AG04450 (cell line): ENCODE measurements around the gene SPIRE1. TPM values are rescaled to one million over a fixed set of nuclear protein-coding genes. Genes with fewer than 3 reads are reported as not detected.
"Not testable (repeated sequence)": the region's sequence is repeated elsewhere in the genome, so short reads cannot be mapped to it uniquely, and the experiment has no call there.

Experiments used
- CTCF ChIA-PET: fragments of 300-600, 350-600 bp; formaldehyde crosslinking; extraction: SDS; loops from one replicate; lab custom pipeline; 2022; ENCODE audit warnings: antibody characterized with exemption, inconsistent platforms; lab: Charles Lee
- POLR2A ChIA-PET: fragments of 350-600 bp; formaldehyde crosslinking; extraction: SDS; loops from one replicate; lab custom pipeline; 2021; ENCODE audit warnings: antibody characterized with exemption, inconsistent platforms; lab: Yijun Ruan, JAX
- DNase-seq: peaks from one replicate; pipeline ENCODE4 v3.0.0-alpha.2; 2011; ENCODE audit warnings: low read depth, low spot score
- H3K27ac ChIP-seq: one replicate; pipeline ENCODE4 v1.5.1; 2012; ENCODE audit warnings: low read depth, low read length, control low read depth
- H3K27me3 ChIP-seq: one replicate; pipeline ENCODE4 v1.6.0; 2012; ENCODE audit warnings: low read length; ENCODE audit not compliant: control insufficient read depth, insufficient read depth
- H3K4me3 ChIP-seq: 2 replicates; pipeline ENCODE4 v1.5.1; 2011; ENCODE audit warnings: mild to moderate bottlenecking, low read depth, low read length, control low read depth
- H3K9me3 ChIP-seq: 2 replicates; pipeline ENCODE4 v1.5.1; 2012; ENCODE audit warnings: low read length; ENCODE audit not compliant: control insufficient read depth, insufficient read depth
- polyA plus RNA-seq: library from polyadenylated mRNA; depleted of rRNA; stranded (reverse); fragments of >200 nt; gene quantifications from 2 replicates; pipeline ENCODE4 v1.2.3, GENCODE V29; 2011
- TF ChIP-seq, protein P1 (sequence below): IDR thresholded peaks from 2 replicates; pipeline ENCODE4 v1.5.1; 2011; ENCODE audit warnings: low read depth, low read length, control low read depth, inconsistent platforms

The SPIRE1 gene
- polyA plus RNA-seq, 1 experiment = 22.2 TPM

- Histone ChIP-seq H3K27ac (no peak overlapping the region), H3K9me3 (no peaks in the 10 kb centered on the region), H3K27me3 (no peaks in the 10 kb centered on the region), H3K4me3 (no peak overlapping the region)
- CTCF ChIA-PET = no interaction called here
- POLR2A ChIA-PET = interaction anchor here (0.9 kb wide), 1 partner anchor 40 kb away, joined by 3 read pairs; no protein-coding TSS in a partner anchor
- TF ChIP-seq, protein P1, sequence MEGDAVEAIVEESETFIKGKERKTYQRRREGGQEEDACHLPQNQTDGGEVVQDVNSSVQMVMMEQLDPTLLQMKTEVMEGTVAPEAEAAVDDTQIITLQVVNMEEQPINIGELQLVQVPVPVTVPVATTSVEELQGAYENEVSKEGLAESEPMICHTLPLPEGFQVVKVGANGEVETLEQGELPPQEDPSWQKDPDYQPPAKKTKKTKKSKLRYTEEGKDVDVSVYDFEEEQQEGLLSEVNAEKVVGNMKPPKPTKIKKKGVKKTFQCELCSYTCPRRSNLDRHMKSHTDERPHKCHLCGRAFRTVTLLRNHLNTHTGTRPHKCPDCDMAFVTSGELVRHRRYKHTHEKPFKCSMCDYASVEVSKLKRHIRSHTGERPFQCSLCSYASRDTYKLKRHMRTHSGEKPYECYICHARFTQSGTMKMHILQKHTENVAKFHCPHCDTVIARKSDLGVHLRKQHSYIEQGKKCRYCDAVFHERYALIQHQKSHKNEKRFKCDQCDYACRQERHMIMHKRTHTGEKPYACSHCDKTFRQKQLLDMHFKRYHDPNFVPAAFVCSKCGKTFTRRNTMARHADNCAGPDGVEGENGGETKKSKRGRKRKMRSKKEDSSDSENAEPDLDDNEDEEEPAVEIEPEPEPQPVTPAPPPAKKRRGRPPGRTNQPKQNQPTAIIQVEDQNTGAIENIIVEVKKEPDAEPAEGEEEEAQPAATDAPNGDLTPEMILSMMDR = no peak
- DNase-seq = no peak
Observed at GRCh38 chr18:12637393-12637792, 20.5 kb downstream of the SPIRE1 start.

GRCh38 chr18:12631831-12632477 is 26.0 kb downstream of the SPIRE1 start:
- POLR2A ChIA-PET = no interaction called here
- TF ChIP-seq, protein P1 = no peak
- no peaks in the 10 kb centered on the region for H3K9me3 ChIP-seq

DNA sequence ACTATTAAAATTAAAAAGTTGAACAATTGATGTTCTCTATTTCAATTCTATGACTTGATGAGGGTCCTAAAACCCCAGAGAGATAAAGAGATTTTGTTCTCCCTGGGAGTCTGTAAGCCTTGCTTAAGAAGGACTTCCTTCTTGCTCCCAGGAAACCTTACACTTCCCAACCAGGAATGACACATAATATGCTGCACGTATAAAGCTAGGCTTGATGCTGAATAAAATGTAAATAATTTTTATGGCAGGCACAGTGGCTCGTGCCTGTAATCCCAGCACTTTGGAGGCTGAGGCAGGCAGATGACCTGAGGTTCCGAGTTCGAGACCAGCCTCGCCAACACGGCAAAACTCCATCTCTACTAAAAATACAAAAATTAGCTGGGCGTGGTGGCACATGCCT is 27.8 kb downstream of the SPIRE1 start:
- DNase-seq = no peak
- CTCF ChIA-PET = interaction anchor here (1.2 kb wide), 1 partner anchor 11 kb away, joined by 4 read pairs; no protein-coding TSS in a partner anchor
- TF ChIP-seq, protein P1 = no peak
- H3K27ac ChIP-seq = no peak overlapping the region
- no peaks in the 10 kb centered on the region for H3K9me3 ChIP-seq
- no peak overlapping the region for H3K4me3 ChIP-seq
- POLR2A ChIA-PET = interaction anchor here (1.8 kb wide), 1 partner anchor 10 kb away, joined by 4 read pairs; no protein-coding TSS in a partner anchor
- H3K27me3 ChIP-seq = no peaks in the 10 kb centered on the region

More at GRCh38 chr18:12631831-12632477, 26.0 kb downstream of the SPIRE1 start:
- CTCF ChIA-PET = no interaction called here
- Histone ChIP-seq H3K27ac (no peak overlapping the region), H3K27me3 (no peaks in the 10 kb centered on the region), H3K4me3 (no peak overlapping the region)
- DNase-seq = no peak

- Histone ChIP-seq H3K4me3 (no peak overlapping the region; the same call in 1 of the 2 replicates), H3K9me3 (no peaks in the 10 kb centered on the region), H3K27ac (peak overlapping the region; percentile 53), H3K27me3 (no peaks in the 10 kb centered on the region)
- POLR2A ChIA-PET = interaction anchor here (1.8 kb wide), 1 partner anchor 11 kb away, joined by 4 read pairs; no protein-coding TSS in a partner anchor
- peak; percentile 34 for DNase-seq
- CTCF ChIA-PET = interaction anchor here (0.8 kb wide), 1 partner anchor 12 kb away, joined by 3 read pairs; no protein-coding TSS in a partner anchor
- TF ChIP-seq, protein P1 = no peak
Observed at GRCh38 chr18:12628706-12629702, 28.9 kb downstream of the SPIRE1 start.

DNA sequence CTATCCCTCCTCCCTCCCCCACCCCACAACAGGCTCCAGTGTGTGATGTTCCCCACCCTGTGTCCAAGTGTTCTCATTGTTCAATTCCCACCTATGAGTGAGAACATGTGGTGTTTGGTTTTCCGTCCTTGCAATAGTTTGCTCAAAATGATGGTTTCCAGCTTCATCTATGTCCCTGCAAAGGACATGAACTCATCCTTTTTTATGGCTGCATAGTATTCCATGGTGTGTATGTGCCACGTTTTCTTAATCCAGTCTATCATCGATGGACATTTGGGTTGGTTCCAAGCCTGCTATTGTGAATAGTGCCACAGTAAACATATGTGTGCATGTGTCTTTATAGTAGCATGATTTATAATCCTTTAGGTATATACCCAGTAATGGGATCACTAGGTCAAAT is 30.7 kb downstream of the SPIRE1 start:
- DNase-seq, H3K4me3 ChIP-seq, H3K27ac ChIP-seq, H3K9me3 ChIP-seq, H3K27me3 ChIP-seq, CTCF ChIA-PET, POLR2A ChIA-PET: not testable (repeated sequence)
